Colonic mucosa (tissue), 4 donors: ENCODE data around the gene BMI1. TPM values are rescaled to one million over a fixed set of nuclear protein-coding genes. Genes with fewer than 3 reads are reported as not detected.

Experiments used
- DNase-seq: peaks from one replicate; pipeline ENCODE4 v3.0.0-alpha.2; 2020
- H3K27ac ChIP-seq: fragments of 200-600 bp; one replicate; pipeline ENCODE4 v1.8.0; 2021
- H3K27me3 ChIP-seq: fragments of 200-600 bp; one replicate; pipeline ENCODE4 v1.8.0; 2021
- H3K36me3 ChIP-seq: fragments of 200-600 bp; one replicate; pipeline ENCODE4 v1.8.0; 2021
- H3K4me1 ChIP-seq: fragments of 200-600 bp; one replicate; pipeline ENCODE4 v1.8.0; 2021; ENCODE audit warnings: mild to moderate bottlenecking
- H3K4me3 ChIP-seq: fragments of 200-600 bp; one replicate; pipeline ENCODE4 v1.8.0; 2021
- H3K9ac ChIP-seq, 2 donors: one replicate each; pipeline ENCODE4 v1.7.0; 2013; ENCODE audit warnings: control low read depth in 2 of 2, low read depth in 2 of 2, low read length in 2 of 2
- H3K9me3 ChIP-seq: fragments of 200-600 bp; one replicate; pipeline ENCODE4 v1.8.0; 2021
- intact Hi-C: fragments of 100-400 bp; cut with DNase I; formaldehyde crosslinking; loops from one replicate; pipeline ENCODE4 v1.14.1; 2022
- total RNA-seq, 2 donors: library from RNA; stranded (reverse); fragmentation: NEBNext Ultra II Directional in 1 of 2; extraction: Animal tissue kit (Norgen Biotek cat#: 25700) in 1 of 2; gene quantifications; one replicate each; pipeline ENCODE4 v1.2.1, GENCODE V29; 2021
- TF ChIP-seq, protein P1 (sequence below): fragments of 200-600 bp; IDR thresholded peaks from one replicate; pipeline ENCODE4 v1.8.0; 2022; ENCODE audit warnings: antibody characterized with exemption, mild to moderate bottlenecking
- donor health status: healthy.
- donor health status: DM: no; HTN: no; CAD: no.
- donor health status: DM: no; HTN: no; CAD: no.

The BMI1 gene
- total RNA-seq, 2 donors from 2014 or later, result 23.5 to 28.6 TPM

DNA sequence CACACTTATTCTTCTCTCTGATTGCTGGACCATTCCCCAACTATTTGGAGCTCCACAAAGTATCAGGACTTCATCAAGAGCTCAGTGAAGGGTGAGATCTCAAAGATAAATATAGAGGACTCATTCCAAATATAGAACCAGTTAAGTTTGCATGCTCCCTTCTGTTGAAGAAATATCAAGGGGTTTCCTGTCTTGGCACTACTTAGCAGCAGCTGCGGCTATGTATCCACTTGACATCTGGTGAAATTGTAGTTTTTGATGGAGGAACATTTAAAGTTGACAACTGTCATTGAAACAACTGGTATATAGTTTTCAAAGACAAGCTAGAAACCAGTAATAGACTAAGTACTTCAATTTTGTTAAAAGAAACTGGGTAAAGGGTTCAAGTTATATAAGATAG, 23.4 kb downstream of the BMI1 start:
- Histone ChIP-seq H3K9ac (no peak overlapping the region), H3K9me3 (no peaks in the 10 kb centered on the region), H3K27ac (no peak overlapping the region), H3K36me3 (no peaks in the 10 kb centered on the region), H3K4me3 (no peak overlapping the region), H3K4me1 (no peaks in the 10 kb centered on the region), H3K27me3 (peaks cover 61% of the 10 kb centered on the region)
- intact Hi-C loops, result loop anchor here (10.0 kb wide), 1 partner anchor 89 kb away; no protein-coding TSS in a partner anchor
- TF ChIP-seq, protein P1, sequence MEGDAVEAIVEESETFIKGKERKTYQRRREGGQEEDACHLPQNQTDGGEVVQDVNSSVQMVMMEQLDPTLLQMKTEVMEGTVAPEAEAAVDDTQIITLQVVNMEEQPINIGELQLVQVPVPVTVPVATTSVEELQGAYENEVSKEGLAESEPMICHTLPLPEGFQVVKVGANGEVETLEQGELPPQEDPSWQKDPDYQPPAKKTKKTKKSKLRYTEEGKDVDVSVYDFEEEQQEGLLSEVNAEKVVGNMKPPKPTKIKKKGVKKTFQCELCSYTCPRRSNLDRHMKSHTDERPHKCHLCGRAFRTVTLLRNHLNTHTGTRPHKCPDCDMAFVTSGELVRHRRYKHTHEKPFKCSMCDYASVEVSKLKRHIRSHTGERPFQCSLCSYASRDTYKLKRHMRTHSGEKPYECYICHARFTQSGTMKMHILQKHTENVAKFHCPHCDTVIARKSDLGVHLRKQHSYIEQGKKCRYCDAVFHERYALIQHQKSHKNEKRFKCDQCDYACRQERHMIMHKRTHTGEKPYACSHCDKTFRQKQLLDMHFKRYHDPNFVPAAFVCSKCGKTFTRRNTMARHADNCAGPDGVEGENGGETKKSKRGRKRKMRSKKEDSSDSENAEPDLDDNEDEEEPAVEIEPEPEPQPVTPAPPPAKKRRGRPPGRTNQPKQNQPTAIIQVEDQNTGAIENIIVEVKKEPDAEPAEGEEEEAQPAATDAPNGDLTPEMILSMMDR, result no peak
- no peak for DNase-seq

DNA sequence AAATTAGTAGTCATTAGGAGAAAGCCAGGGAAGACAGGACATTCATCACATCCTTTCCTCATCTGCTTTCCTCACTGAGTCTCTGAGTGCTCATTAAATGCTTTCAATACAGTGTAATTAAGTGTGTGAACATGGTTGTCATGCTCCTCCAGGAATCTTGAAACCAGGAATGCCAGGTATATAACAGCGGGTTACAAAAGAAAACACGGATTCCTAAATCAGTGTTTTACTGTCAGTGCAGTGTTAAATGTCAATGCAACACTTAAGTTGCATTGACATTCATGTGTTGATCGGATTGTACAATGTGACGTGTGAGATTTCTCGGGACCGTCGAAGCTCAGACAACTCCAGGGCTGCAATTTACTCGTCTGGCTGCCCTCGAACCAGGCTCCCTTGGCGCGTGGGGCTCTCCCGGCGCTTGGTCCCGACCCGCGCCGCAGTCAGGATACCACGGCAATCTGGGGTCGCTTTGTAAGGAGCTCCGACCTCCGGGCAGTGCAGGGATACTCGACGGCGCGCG, 23.9 kb downstream of the BMI1 start:
- peaks cover 58% of the 10 kb centered on the region for H3K27me3 ChIP-seq
- DNase-seq, result no peak

DNA sequence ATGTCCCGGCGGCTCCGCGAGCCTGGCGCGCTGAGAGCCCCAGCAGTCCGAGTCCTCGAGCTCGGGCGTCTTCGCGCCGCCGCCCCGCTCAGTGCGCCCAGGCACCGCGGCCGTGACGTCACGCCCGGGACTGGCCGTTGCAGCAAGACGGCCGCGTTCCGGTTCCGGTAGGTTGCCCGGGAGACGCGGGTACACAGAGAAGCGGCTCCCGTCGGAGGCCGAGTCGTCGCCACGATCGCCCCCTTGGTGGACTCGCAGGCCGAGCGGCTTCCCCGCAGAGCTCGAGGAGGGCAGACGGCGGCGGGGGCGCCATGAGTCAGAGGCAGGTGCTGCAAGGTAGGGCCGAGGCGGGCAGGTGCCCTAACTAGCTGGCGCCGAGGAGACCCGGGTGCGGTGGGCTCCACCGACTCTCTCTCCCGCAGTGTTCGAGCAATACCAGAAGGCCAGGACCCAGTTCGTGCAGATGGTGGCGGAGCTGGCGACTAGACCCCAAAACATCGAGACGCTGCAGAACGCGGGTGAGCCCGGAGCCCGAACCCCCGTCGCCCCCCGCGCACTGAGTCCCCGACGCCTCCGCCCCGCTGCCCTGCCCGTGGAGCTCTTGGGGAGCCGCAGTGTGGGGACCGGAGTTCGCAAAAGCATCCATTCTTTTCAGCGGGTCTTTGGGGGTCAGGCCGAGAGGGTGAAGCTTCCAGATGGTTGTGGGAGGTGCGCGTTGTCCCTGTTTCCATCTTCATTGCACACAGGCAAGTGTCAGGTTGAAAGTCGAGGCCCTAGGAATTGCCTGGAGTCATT, 24.6 kb downstream of the BMI1 start, which contains the start of gene SPAG6:
TSS of gene SPAG6 (plus strand) at position 196 of the 795 bp plus-strand sequence. CDS start at position 312, 116 bp downstream.
- Histone ChIP-seq H3K9ac (peak within 1 kb of the TSS in 1 of 2 donors; percentile 19), H3K27ac (no peak within 1 kb of the TSS), H3K36me3 (no peaks in the 10 kb centered on the region), H3K9me3 (no peaks in the 10 kb centered on the region), H3K4me3 (peak within 1 kb of the TSS; percentile 22), H3K27me3 (peaks cover 58% of the 10 kb centered on the region), H3K4me1 (no peaks in the 10 kb centered on the region)
- DNase-seq, result peak; percentile 58
- intact Hi-C loops, result loop anchor here (10.0 kb wide), 1 partner anchor 91 kb away; no protein-coding TSS in a partner anchor
- TF ChIP-seq, protein P1, result no peak

More for the DNA sequence above, 23.9 kb downstream of the BMI1 start:
- no peaks in the 10 kb centered on the region for H3K36me3 ChIP-seq
- H3K4me3 ChIP-seq, result peak overlapping the region; percentile 22
- H3K9ac ChIP-seq, result peak overlapping the region in 1 of 2 donors; percentile 19
- H3K4me1 ChIP-seq, result no peaks in the 10 kb centered on the region
- intact Hi-C loops, result loop anchor here (10.0 kb wide), 1 partner anchor 90 kb away; no protein-coding TSS in a partner anchor
- H3K27ac ChIP-seq, result no peak overlapping the region
- no peaks in the 10 kb centered on the region for H3K9me3 ChIP-seq
- TF ChIP-seq, protein P1, result no peak

DNA sequence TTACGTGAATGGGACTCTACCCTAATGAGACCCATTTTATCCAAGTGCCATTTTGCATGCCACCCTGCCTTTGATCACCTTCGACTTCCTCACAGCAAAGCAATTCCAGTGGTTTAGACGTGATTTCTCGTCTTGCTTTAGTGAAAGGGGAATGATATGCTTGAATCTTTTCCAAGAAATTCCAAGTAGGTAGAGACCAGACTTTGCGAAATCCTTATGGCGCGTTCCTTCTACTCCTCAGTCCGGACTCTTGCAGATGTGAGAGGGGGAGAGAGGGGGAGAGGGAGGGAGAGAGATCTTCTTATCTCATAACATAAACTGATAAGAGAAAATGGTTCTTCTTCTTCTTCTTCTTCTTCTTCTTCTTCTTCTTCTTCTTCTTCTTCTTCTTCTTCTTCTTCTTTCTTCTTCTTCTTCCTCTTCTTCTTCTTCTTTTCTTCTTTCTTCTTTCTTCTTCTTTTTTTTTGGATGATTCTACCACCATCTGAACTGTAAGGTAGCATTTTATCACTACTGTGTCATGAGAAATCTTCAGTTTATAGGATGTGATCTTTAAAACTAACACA, 25.3 kb downstream of the BMI1 start:
- Histone ChIP-seq H3K27ac (no peak overlapping the region), H3K36me3 (no peaks in the 10 kb centered on the region), H3K27me3 (peaks cover 58% of the 10 kb centered on the region), H3K9me3 (no peaks in the 10 kb centered on the region), H3K9ac (no peak overlapping the region), H3K4me3 (no peak overlapping the region), H3K4me1 (no peaks in the 10 kb centered on the region)
- intact Hi-C loops, result loop anchor here (10.0 kb wide), 1 partner anchor 91 kb away; no protein-coding TSS in a partner anchor
- TF ChIP-seq, protein P1, result no peak
- DNase-seq, result no peak

DNA sequence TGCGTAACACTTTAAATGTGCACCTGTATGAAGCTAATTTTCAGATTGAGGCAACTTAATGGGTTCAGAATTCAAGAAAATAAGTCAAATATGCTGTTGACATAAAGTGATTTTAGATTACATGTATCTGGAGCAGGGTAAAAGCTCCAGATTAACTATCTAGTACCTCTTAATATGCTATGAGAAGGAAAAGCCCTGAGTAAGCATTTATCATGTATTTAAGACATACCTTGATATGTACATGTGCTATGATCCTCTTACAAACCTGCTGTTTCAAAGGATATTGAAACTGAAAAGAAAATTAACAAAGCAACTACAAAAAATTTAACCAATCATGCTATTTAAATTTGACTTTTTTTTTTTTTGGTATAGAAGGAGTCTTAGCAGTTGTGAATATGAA, 28.9 kb downstream of the BMI1 start:
- intact Hi-C loops, result loop anchor here (10.0 kb wide), 1 partner anchor 95 kb away; no protein-coding TSS in a partner anchor
- no peak overlapping the region for H3K9ac ChIP-seq
- peaks cover 29% of the 10 kb centered on the region for H3K27me3 ChIP-seq
- H3K27ac ChIP-seq, result no peak overlapping the region
- H3K9me3 ChIP-seq, result no peaks in the 10 kb centered on the region
- no peaks in the 10 kb centered on the region for H3K4me1 ChIP-seq
- no peaks in the 10 kb centered on the region for H3K36me3 ChIP-seq
- TF ChIP-seq, protein P1, result no peak
- no peak overlapping the region for H3K4me3 ChIP-seq
- no peak for DNase-seq
